ENCODE measurements around the gene EGFR. TPM values are rescaled to one million over a fixed set of nuclear protein-coding genes. Genes with fewer than 3 reads are reported as not detected.
"Not testable (repeated sequence)": the region's sequence is repeated elsewhere in the genome, so short reads cannot be mapped to it uniquely, and the experiment has no call there.

Gene EGFR
- total RNA-seq, 2 experiments from 2014 or later, result not detected

DNA sequence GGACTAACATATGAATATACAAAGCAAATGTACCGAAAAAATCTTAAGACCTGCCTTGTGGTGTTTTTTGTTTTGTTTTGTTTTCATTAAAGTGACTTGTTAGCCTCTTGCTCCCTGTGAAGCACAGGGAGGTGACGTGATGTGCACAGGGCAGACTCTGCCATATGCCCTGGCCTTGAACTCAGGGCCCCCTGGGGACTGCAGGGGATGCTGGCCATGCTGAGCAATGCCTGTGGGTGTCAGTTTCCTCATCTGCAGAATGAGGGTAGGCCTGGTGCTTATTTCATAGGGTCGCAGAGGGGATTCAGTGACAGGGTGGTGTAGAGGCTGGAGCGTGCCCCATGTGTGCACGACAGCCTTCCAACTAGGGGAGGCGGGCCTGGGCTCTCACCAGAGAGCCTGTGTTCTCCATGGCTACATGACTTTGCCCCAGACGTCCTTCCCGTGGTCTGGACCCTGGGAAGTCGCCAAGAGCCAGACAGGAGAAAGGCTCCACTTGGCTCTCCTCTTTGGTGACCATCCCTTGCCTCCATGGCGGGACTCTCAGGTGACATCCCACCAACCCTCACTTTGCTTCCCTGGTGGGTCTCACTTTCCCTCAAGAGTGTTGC, 14.5 kb downstream of the EGFR start:
- Mint-ChIP-seq H3K4me1 (no peaks in the 10 kb centered on the region), H3K27me3 (peaks cover 17% of the 10 kb centered on the region), H3K27ac (no peak overlapping the region), H3K36me3 (ENCODE audit: low read depth) (no peaks in the 10 kb centered on the region), H3K9me3 (no peaks in the 10 kb centered on the region), H3K4me3 (no peak overlapping the region)
- ChIA-PET POLR2A (no interaction called here), CTCF (no interaction called here)
- no peak for DNase-seq

GRCh38 chr7:55034776-55035175, 16.0 kb downstream of the EGFR start:
- no peak for DNase-seq
- H3K36me3 Mint-ChIP-seq (ENCODE audit: low read depth), result no peaks in the 10 kb centered on the region
- H3K27ac Mint-ChIP-seq, result no peak overlapping the region
- H3K4me3 Mint-ChIP-seq, result no peak overlapping the region
- POLR2A ChIA-PET, result no interaction called here
- no peaks in the 10 kb centered on the region for H3K9me3 Mint-ChIP-seq
- peaks cover 17% of the 10 kb centered on the region for H3K27me3 Mint-ChIP-seq
- H3K4me1 Mint-ChIP-seq, result no peaks in the 10 kb centered on the region
- CTCF ChIA-PET, result no interaction called here

DNA sequence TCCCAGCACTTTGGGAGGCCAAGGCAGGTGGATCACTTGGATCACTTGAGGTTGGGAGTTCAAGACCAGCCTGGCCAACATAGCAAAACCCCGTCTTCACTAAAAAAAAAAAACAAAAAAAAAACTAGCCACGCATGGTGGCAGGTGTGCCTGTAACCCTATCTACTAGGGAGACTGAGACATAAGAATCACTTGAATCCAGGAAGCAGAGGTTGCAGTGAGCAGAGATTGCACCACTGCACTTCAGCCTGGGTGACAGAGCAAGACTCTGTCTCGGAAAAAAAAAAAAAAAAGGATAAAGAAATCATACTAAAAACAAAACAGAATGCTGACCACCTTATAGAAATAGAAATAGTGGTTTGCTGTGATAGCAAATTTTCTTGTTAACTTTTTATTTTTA, 16.6 kb downstream of the EGFR start:
- H3K9me3 Mint-ChIP-seq; H3K27ac Mint-ChIP-seq; CTCF ChIA-PET; POLR2A ChIA-PET; H3K4me3 Mint-ChIP-seq; DNase-seq; H3K36me3 Mint-ChIP-seq (ENCODE audit: low read depth); H3K4me1 Mint-ChIP-seq: not testable (repeated sequence)
- peaks cover 12% of the 10 kb centered on the region for H3K27me3 Mint-ChIP-seq

DNA sequence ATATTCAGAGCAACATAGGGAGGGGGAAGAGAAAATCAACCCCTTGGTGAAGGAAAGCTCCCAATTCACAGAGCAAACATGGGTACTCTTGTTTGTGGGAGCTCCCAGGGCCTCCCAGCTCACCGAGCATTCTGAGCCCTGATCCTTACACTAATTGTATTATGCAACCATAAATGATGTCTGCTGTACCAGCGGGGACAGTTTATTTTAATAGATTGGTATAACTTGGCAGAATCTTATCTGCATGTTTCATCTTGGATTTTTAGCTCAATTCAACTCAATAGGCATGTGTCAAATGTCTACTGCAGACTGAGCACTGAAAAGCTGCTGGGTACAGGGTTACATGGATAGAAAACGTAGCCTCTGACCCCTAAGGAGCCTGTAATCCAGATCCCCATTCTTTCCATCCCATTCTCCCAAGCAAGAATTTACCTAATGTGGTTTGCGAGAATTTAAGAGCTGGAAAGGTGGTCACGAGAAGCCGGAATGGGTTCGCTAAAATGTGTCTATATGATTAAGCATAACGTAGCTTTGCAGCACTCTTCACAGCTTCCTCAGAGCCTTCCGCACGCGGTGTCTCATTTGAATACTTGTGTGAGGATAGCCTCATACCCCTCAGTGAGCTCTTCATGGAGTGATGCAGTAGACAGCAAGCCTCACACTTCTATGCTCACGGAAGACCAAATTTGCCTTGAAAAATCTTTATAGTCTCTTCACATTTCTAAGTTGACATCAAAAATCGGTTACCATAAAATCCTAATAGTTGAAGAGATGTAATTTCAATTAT, 18.3 kb downstream of the EGFR start:
- ChIA-PET POLR2A (no interaction called here), CTCF (no interaction called here)
- no peak overlapping the region for H3K4me3 Mint-ChIP-seq
- no peaks in the 10 kb centered on the region for H3K4me1 Mint-ChIP-seq
- no peak overlapping the region for H3K27ac Mint-ChIP-seq
- no peaks in the 10 kb centered on the region for H3K9me3 Mint-ChIP-seq
- peaks cover 6% of the 10 kb centered on the region for H3K27me3 Mint-ChIP-seq
- DNase-seq, result no peak
- no peaks in the 10 kb centered on the region for H3K36me3 Mint-ChIP-seq (ENCODE audit: low read depth)

GRCh38 chr7:55043691-55044370, 25.0 kb downstream of the EGFR start:
- Mint-ChIP-seq H3K27me3 (no peaks in the 10 kb centered on the region), H3K27ac (no peak overlapping the region), H3K36me3 (ENCODE audit: low read depth) (no peaks in the 10 kb centered on the region), H3K9me3 (no peaks in the 10 kb centered on the region), H3K4me1 (no peaks in the 10 kb centered on the region), H3K4me3 (no peak overlapping the region)
- no peak for DNase-seq
- POLR2A ChIA-PET, result no interaction called here
- CTCF ChIA-PET, result no interaction called here

- POLR2A ChIA-PET, result no interaction called here
- H3K9me3 Mint-ChIP-seq, result no peaks in the 10 kb centered on the region
- no peaks in the 10 kb centered on the region for H3K4me1 Mint-ChIP-seq
- no peak overlapping the region for H3K4me3 Mint-ChIP-seq
- H3K27me3 Mint-ChIP-seq, result no peaks in the 10 kb centered on the region
- CTCF ChIA-PET, result no interaction called here
- H3K27ac Mint-ChIP-seq, result no peak overlapping the region
- no peaks in the 10 kb centered on the region for H3K36me3 Mint-ChIP-seq (ENCODE audit: low read depth)
- no peak for DNase-seq
Observed at GRCh38 chr7:55044371-55044717, 25.5 kb downstream of the EGFR start.

DNA sequence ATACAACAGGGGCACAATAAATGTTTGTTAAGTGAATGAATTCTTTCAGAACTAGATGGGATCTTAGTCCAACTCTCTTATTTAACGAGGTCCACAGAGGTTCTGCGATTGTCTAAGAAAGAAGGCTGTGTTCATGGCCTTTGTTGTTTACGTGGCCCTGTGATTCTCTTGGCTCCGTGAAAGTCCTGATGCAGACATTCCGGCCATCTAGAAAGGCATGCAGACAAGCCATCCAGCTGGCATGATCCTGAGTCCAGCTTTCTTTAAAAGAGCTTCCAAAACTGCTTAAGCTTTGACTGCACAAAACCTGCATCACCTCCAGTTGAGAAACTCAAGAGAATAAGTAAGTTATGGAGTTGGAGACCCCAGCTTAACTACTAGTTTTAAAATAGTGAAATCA, 26.0 kb downstream of the EGFR start:
- Mint-ChIP-seq H3K4me1 (no peaks in the 10 kb centered on the region), H3K27me3 (no peaks in the 10 kb centered on the region), H3K4me3 (no peak overlapping the region), H3K9me3 (no peaks in the 10 kb centered on the region), H3K27ac (no peak overlapping the region), H3K36me3 (ENCODE audit: low read depth) (no peaks in the 10 kb centered on the region)
- DNase-seq, result no peak
- POLR2A ChIA-PET, result no interaction called here
- CTCF ChIA-PET, result no interaction called here

DNA sequence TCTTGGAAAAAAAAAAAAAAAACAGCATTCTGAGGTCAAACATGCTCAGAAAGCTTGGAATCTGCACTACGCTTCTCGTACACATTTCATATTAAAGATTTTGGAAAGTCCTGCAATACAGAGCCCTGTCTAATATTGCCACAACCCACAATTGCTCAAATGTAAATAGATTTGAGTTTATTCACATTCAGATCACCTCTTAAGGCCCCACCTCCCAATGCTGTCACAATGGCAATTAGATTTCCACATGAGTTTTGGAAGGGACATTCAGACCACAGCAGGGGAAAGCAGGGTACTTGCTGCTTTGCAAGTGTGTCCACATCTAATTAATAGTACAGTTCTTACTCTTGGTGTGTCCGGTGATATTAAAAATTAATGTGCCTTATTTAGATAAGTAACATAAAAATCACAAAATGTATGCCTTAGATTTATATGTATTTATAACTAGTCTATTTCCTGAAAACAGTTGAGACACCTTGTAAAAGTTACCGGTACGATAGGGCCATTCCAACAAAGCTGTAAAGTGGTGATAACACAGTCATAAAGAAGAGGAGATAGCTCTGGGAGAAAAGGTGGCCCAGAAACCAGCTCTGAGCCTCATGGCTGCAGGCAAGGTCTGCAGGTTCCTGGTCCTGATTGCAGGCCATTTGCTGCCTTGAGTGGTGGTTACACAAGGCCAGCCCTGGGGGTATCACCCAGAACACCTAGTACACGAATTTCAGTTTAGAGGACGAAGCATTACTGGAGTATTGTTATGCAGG, 27.9 kb downstream of the EGFR start:
- no peaks in the 10 kb centered on the region for H3K36me3 Mint-ChIP-seq (ENCODE audit: low read depth)
- no peak for DNase-seq
- no peaks in the 10 kb centered on the region for H3K9me3 Mint-ChIP-seq
- no peaks in the 10 kb centered on the region for H3K27me3 Mint-ChIP-seq
- no peak overlapping the region for H3K27ac Mint-ChIP-seq
- CTCF ChIA-PET, result no interaction called here
- POLR2A ChIA-PET, result no interaction called here
- no peaks in the 10 kb centered on the region for H3K4me1 Mint-ChIP-seq
- H3K4me3 Mint-ChIP-seq, result no peak overlapping the region

GRCh38 chr7:55048221-55048859, 29.5 kb downstream of the EGFR start:
- ChIA-PET POLR2A (no interaction called here), CTCF (no interaction called here)
- H3K9me3 Mint-ChIP-seq, result no peaks in the 10 kb centered on the region
- no peaks in the 10 kb centered on the region for H3K27me3 Mint-ChIP-seq
- H3K4me3 Mint-ChIP-seq, result no peak overlapping the region
- DNase-seq, result no peak
- H3K36me3 Mint-ChIP-seq (ENCODE audit: low read depth), result no peaks in the 10 kb centered on the region
- no peak overlapping the region for H3K27ac Mint-ChIP-seq
- H3K4me1 Mint-ChIP-seq, result no peaks in the 10 kb centered on the region

- Mint-ChIP-seq H3K36me3 (ENCODE audit: low read depth) (no peaks in the 10 kb centered on the region), H3K4me3 (no peak overlapping the region), H3K27ac (no peak overlapping the region), H3K4me1 (no peaks in the 10 kb centered on the region), H3K9me3 (no peaks in the 10 kb centered on the region), H3K27me3 (no peaks in the 10 kb centered on the region)
- no peak for DNase-seq
- POLR2A ChIA-PET, result no interaction called here
- CTCF ChIA-PET, result no interaction called here
Observed at GRCh38 chr7:55050281-55050680, 31.5 kb downstream of the EGFR start.

DNA sequence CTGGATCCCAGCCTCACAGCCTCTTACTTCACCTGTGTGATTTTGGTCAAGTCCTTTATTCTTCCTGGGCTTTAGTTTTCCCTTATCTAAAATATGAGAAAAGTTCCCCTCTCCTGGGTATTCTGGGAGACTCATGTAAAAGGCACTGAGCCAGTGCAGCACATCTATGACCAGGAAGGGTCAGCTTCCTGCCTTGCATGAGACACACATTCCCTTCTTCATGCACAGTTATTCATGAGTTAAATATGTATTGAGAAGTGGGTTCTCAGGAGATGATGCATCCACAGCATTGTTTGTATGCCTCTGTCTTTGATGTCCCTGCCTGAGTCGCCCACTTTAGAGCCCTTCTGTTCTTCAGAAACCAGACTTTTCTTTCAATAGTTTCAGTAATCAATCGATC, 33.3 kb downstream of the EGFR start:
- DNase-seq, result no peak
- H3K4me1 Mint-ChIP-seq, result no peaks in the 10 kb centered on the region
- no peaks in the 10 kb centered on the region for H3K9me3 Mint-ChIP-seq
- no peak overlapping the region for H3K4me3 Mint-ChIP-seq
- CTCF ChIA-PET, result interaction anchor here (1.3 kb wide), 1 partner anchor 39 kb away, joined by 3 read pairs; no protein-coding TSS in a partner anchor
- POLR2A ChIA-PET, result no interaction called here
- H3K27ac Mint-ChIP-seq, result no peak overlapping the region
- no peaks in the 10 kb centered on the region for H3K36me3 Mint-ChIP-seq (ENCODE audit: low read depth)
- H3K27me3 Mint-ChIP-seq, result no peaks in the 10 kb centered on the region

GRCh38 chr7:55052741-55053427, 34.1 kb downstream of the EGFR start:
- Mint-ChIP-seq H3K36me3 (ENCODE audit: low read depth) (no peaks in the 10 kb centered on the region), H3K9me3 (no peaks in the 10 kb centered on the region), H3K27ac (no peak overlapping the region), H3K4me3 (no peak overlapping the region), H3K27me3 (no peaks in the 10 kb centered on the region), H3K4me1 (no peaks in the 10 kb centered on the region)
- DNase-seq, result no peak
- CTCF ChIA-PET, result no interaction called here
- POLR2A ChIA-PET, result no interaction called here

Measured in activated CD4-positive, alpha-beta T cell treated with anti-CD3 and anti-CD28 coated beads, Interleukin-2, amount 10 ng/mL, durations not matched to agents 7 days and 5 days (primary cell).